Measurements from ENCODE around the gene HDAC4.

HDAC4 gene

DNA sequence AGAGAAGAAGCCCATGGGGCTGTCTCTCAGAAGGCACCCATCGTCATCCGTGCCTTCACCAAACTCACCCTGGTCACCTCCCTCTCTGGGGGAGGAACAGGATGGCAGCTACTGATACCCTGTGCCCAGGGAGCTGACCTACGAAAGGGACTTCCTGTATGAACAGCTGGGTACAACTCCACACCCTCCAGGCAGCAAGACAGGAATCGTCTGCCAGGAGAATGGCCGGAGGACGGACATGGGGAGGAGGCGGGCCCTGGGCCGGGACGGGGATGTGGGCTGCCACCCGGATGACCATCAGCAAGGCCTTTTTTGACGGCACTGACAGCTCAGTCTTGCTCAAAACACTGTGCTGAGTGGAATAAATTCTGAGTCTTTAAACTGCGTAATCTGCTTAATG lies 243.6 kb downstream of the HDAC4 start:
- Histone ChIP-seq H3K9ac (ENCODE audit: low read depth, low read length) (no peak overlapping the region), H3K4me1 (ENCODE audit: control insufficient read depth, insufficient read depth, low read length) (no peaks in the 10 kb centered on the region), H3K4me3 (ENCODE audit: low read depth, low read length) (no peak overlapping the region), H3K9me3 (ENCODE audit: control insufficient read depth, insufficient read depth, low read length) (no peaks in the 10 kb centered on the region), H3K36me3 (ENCODE audit: control insufficient read depth, insufficient read depth, low read length) (peaks cover 22% of the 10 kb centered on the region), H3K27me3 (ENCODE audit: control insufficient read depth, insufficient read depth, low read length) (no peaks in the 10 kb centered on the region)

DNA sequence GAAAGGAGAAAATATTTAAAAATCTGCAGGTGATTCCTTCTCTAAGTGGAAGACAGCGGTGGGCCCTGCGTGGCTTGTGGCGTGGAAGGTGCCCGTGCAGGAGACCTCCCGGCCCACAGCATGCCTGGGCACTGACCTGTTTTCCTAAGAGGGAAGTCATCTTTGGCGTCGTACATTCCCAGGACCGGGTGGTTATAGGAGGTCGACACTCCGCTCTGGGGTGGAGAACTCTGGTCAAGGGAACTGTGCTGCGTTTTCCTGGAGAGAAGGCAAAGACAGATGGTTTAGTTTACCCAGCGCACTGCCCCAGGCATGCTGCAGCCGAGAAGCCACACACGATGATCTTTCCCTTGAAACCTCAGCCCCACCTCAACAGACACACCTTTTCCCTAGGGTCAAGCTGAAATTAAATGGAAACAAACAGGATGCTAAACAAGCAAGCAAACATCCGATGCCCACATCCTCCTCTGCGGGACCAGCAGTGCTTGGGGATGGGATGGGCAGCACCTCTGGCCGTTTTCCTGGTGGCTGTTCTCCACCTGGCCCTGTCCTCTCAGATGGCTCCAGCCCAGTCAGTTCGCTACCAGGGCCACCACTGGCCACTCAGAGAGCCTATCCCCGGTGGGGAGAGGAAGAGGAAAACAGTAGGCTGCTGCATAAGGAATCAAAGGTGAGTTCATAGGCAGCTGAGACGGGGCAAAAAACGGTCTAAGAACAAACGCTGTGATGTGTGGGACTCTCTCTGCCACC lies 244.1 kb downstream of the HDAC4 start:
- Histone ChIP-seq H3K4me3 (ENCODE audit: low read depth, low read length) (no peak overlapping the region), H3K4me1 (ENCODE audit: control insufficient read depth, insufficient read depth, low read length) (no peaks in the 10 kb centered on the region), H3K36me3 (ENCODE audit: control insufficient read depth, insufficient read depth, low read length) (peaks cover 22% of the 10 kb centered on the region), H3K27me3 (ENCODE audit: control insufficient read depth, insufficient read depth, low read length) (no peaks in the 10 kb centered on the region), H3K9ac (ENCODE audit: low read depth, low read length) (no peak overlapping the region), H3K9me3 (ENCODE audit: control insufficient read depth, insufficient read depth, low read length) (no peaks in the 10 kb centered on the region)

DNA sequence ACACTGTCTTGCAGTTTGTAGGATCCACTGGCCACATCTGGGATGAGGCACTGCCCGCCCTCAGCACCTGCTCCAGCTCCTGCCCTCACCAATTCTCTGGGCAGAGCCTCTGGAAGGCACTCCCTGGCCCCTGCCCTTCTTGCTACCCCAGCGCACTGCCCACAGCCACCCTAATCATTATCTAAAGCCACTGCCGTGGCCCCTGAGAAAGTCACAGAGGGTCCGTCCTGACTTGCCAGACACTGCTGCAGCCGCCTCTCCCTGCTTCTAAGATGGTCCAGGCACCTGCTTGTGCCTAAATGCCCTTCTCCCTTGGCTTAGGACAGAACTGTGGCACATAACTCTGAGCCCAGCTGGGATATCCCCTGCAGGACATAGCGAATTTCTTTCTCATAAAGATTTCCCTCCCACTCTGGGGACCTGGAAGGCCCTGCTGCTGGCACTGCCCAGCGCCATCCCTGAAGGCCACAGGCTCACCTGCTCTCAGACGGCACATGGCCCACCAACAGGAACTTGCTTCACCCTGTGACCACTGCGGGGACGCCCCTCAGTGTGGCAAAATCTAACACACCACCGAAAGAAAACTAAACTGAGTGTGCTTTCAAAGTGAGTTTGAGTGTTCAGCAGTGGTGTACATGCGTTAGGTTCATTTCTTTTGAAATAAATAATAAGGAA lies 244.9 kb downstream of the HDAC4 start:
- H3K9ac ChIP-seq (ENCODE audit: low read depth, low read length) = no peak overlapping the region
- H3K36me3 ChIP-seq (ENCODE audit: control insufficient read depth, insufficient read depth, low read length) = peaks cover 22% of the 10 kb centered on the region
- H3K4me3 ChIP-seq (ENCODE audit: low read depth, low read length) = no peak overlapping the region
- no peaks in the 10 kb centered on the region for H3K4me1 ChIP-seq (ENCODE audit: control insufficient read depth, insufficient read depth, low read length)
- H3K9me3 ChIP-seq (ENCODE audit: control insufficient read depth, insufficient read depth, low read length) = no peaks in the 10 kb centered on the region
- H3K27me3 ChIP-seq (ENCODE audit: control insufficient read depth, insufficient read depth, low read length) = no peaks in the 10 kb centered on the region

DNA sequence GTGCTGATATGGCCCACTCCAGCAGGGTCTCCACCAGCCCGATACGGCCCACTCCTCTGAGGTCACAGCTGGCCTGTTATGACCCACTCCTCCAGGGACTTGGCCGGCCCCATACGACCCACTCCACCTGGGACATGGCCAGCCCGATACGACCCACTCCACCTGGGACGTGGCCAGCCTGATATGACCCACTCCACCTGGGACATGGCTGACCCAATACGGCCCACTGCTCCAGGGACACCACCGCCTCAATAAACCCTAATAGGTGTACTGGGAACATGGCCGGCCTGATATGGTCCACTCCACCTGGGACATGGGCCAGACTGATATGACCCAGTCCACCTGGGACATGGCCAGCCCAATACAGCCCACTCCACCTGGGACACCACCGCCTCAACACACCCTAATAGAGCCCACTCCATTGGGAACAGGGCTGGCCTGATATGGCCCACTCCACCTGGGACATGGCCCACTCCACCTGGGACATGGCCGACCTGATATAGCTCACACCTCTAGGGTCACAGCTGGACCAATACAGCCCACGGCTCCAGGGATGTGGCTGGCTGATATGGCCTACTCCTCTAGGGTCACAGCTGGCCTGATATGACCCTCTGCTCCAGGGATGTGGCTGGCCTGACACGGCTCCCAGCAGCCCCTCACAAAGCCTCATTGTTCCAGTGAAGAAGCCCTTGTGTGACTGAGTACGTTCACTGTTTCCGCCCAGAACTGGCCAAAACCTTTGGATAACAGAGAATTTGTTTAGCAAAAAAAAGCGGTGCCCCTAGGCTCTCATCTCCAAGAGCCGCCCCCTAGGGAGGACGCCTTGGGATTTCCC lies 245.6 kb downstream of the HDAC4 start:
- H3K4me1 ChIP-seq (ENCODE audit: control insufficient read depth, insufficient read depth, low read length) = no peaks in the 10 kb centered on the region
- no peaks in the 10 kb centered on the region for H3K9me3 ChIP-seq (ENCODE audit: control insufficient read depth, insufficient read depth, low read length)

DNA sequence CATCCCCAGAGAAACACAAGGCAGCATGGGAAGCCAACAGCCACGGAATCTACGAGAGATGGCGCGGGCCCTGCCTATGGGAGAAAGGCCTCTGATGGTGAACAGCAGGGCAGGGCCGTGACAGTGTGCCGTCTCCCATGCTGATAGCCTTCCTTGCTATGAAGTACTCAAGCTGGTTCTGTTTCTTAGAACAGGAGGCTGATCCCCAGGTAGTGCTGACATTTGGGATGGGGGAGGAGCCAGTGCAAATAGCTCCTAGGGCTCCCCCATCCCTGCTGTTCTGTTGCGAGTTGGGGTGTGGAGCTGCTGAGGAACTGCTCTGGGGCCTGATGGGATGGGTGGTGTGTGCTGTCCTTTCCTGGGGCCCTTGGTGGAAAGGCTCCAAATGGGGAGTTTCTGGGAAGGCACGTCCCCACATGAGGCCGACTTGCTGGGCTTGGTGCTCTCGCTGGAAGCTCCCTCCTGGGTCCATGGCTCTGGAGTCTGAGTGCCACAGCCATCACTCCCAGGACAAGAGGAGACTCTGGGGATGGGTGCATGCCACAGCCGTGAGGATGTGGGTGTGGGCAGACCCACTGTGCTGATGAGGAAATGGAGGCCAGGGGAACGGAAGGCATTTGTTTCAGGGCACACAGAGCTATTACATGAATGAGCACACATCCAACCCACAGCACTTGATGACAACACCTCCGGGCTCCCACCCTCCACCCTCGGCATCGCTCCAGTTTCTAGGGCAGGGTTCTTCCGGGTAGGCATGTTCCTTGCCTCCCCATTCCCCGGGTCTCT lies 246.8 kb downstream of the HDAC4 start:
- no peaks in the 10 kb centered on the region for H3K9me3 ChIP-seq (ENCODE audit: control insufficient read depth, insufficient read depth, low read length)
- no peaks in the 10 kb centered on the region for H3K4me1 ChIP-seq (ENCODE audit: control insufficient read depth, insufficient read depth, low read length)
- no peak overlapping the region for H3K4me3 ChIP-seq (ENCODE audit: low read depth, low read length)
- H3K36me3 ChIP-seq (ENCODE audit: control insufficient read depth, insufficient read depth, low read length) = peaks cover 26% of the 10 kb centered on the region
- no peaks in the 10 kb centered on the region for H3K27me3 ChIP-seq (ENCODE audit: control insufficient read depth, insufficient read depth, low read length)
- H3K9ac ChIP-seq (ENCODE audit: low read depth, low read length) = no peak overlapping the region

More for the DNA sequence above, 245.6 kb downstream of the HDAC4 start:
- no peak overlapping the region for H3K4me3 ChIP-seq (ENCODE audit: low read depth, low read length)
- peaks cover 22% of the 10 kb centered on the region for H3K36me3 ChIP-seq (ENCODE audit: control insufficient read depth, insufficient read depth, low read length)
- no peaks in the 10 kb centered on the region for H3K27me3 ChIP-seq (ENCODE audit: control insufficient read depth, insufficient read depth, low read length)
- H3K9ac ChIP-seq (ENCODE audit: low read depth, low read length) = no peak overlapping the region

DNA sequence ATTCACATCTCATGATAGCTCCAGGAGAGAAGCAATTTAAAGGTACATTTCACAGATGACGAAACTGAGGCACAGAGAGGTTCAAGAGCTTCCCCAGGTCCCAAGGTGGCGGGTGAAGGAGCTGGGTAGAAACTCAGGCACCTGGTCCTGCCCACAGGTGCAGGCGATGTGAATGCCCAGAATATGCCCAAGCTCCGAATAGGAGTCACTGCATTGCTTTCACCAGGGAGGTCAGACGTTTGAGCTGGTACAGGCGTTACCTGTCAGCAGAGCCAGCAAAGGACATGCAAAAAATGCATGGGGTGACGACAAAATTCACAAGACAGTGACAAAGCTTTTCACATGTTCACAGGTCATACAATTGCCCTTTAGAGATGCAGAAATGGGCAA lies 247.9 kb downstream of the HDAC4 start:
- H3K9ac ChIP-seq (ENCODE audit: low read depth, low read length) = no peak overlapping the region
- H3K4me1 ChIP-seq (ENCODE audit: control insufficient read depth, insufficient read depth, low read length) = no peaks in the 10 kb centered on the region
- H3K27me3 ChIP-seq (ENCODE audit: control insufficient read depth, insufficient read depth, low read length) = no peaks in the 10 kb centered on the region
- no peaks in the 10 kb centered on the region for H3K9me3 ChIP-seq (ENCODE audit: control insufficient read depth, insufficient read depth, low read length)
- peaks cover 26% of the 10 kb centered on the region for H3K36me3 ChIP-seq (ENCODE audit: control insufficient read depth, insufficient read depth, low read length)
- H3K4me3 ChIP-seq (ENCODE audit: low read depth, low read length) = no peak overlapping the region

DNA sequence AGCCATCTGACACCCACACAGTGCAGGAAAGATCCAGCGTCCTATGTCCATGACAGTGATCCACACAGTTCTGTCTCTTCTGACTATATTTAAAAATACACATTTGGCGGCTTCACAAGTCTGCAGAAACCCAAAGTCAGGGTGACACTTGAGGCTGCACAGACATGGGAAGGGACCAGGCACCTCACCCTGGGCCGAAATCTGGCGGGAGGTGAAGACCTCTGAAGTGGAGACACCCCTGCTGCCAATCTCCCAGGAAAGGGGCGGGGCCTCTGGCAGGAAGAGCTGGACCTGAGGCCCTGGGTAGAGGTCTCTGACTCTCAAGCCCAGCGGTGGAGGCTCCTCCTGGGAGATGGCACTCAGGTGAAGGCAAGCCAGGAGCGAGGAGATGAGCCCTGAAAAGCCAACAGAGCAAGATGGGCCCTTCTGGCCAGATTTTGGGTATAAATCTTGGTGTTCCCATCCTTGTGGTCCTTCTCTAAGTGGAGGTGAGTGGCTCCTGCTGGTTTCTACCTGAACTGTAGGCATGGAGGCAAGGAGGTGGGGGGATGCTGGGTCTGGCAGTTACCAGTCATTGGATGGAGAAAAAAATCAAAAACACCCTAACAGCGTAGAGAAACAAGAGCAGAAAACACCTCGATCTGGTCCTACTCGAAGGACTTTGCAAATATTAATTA lies 248.4 kb downstream of the HDAC4 start:
- peaks cover 26% of the 10 kb centered on the region for H3K36me3 ChIP-seq (ENCODE audit: control insufficient read depth, insufficient read depth, low read length)

DNA sequence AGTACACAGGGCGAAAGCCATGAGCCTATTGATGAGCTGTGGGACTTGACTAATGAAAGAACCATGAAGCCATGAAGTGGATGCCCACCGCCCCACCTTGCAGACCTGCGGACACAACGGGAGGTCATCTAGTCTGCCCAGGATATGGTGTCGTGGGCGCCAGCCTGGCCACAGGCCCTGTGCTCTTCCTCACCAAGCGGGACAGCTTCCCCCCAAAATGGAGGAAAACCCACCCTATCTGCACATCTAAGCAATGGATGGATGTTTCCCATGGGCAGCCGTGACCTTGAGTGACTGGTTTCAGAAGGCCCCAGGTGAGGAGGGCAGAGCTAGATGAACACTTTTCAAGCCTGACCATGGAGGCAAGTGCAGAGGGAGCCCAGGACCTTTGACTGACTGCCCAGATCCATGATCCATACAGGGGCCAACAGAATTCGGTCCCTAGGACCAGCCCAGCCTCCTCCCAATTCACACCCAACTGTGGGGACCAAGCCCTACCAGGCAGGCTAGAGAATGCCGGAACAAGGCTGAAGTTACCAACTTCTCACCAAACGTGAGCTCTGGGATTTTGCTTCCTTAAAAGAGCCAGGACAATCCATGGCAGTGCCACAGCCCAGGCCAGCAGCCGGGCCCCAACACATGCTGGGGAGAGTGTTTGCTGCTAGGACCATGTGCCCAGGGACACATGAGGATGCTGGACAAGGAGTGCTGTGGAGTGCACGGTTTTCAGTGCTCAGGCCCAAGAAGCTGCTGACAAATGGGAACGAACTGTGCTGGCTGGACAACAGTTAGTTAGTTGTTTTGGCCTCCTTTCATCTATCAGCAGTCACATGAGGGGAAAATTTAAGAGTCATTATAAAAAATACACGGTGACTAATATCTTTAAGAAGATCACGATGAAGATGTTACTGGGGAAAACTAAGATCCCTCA lies 249.4 kb downstream of the HDAC4 start:
- Histone ChIP-seq H3K27me3 (ENCODE audit: control insufficient read depth, insufficient read depth, low read length) (no peaks in the 10 kb centered on the region), H3K9me3 (ENCODE audit: control insufficient read depth, insufficient read depth, low read length) (no peaks in the 10 kb centered on the region), H3K4me1 (ENCODE audit: control insufficient read depth, insufficient read depth, low read length) (no peaks in the 10 kb centered on the region), H3K4me3 (ENCODE audit: low read depth, low read length) (no peak overlapping the region), H3K36me3 (ENCODE audit: control insufficient read depth, insufficient read depth, low read length) (peaks cover 23% of the 10 kb centered on the region), H3K9ac (ENCODE audit: low read depth, low read length) (no peak overlapping the region)

More for the DNA sequence above, 248.4 kb downstream of the HDAC4 start:
- H3K27me3 ChIP-seq (ENCODE audit: control insufficient read depth, insufficient read depth, low read length) = no peaks in the 10 kb centered on the region
- no peak overlapping the region for H3K4me3 ChIP-seq (ENCODE audit: low read depth, low read length)
- H3K4me1 ChIP-seq (ENCODE audit: control insufficient read depth, insufficient read depth, low read length) = no peaks in the 10 kb centered on the region
- no peaks in the 10 kb centered on the region for H3K9me3 ChIP-seq (ENCODE audit: control insufficient read depth, insufficient read depth, low read length)
- H3K9ac ChIP-seq (ENCODE audit: low read depth, low read length) = no peak overlapping the region

DNA sequence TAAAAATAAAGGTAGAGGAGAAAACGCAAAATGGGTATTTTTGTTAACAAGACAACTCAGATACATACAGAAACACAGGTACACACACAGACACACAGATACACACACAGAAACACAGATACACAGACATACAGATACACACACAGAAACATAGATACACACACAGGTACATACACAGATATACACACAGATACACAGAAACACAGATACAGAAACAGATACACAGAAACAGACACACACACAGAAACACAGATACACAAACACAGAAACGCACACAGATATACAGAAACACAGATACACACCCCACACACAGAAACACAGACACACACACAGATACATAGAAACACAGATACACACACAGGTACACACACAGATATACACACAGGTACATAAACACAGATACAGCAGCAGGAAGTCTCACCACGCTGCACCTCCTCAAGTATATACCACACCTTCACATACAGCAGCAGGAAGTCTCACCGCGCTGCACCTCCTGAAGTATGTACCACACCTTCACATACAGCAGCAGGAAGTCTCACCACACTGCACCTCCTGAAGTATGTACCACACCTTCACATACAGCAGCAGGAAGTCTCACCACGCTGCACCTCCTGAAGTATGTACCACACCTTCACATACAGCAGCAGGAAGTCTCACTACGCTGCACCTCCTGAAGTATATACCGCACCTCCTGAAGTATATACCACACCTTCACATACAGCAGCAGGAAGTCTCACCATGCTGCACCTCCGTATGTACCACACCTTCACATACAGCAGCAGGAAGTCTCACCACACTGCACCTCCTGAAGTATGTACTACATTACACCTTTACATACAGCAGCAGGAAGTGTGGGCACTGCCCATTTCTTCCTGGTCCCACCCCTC lies 250.5 kb downstream of the HDAC4 start:
- Histone ChIP-seq H3K9me3 (ENCODE audit: control insufficient read depth, insufficient read depth, low read length) (no peaks in the 10 kb centered on the region), H3K4me3 (ENCODE audit: low read depth, low read length) (no peak overlapping the region), H3K4me1 (ENCODE audit: control insufficient read depth, insufficient read depth, low read length) (no peaks in the 10 kb centered on the region), H3K27me3 (ENCODE audit: control insufficient read depth, insufficient read depth, low read length) (no peaks in the 10 kb centered on the region), H3K9ac (ENCODE audit: low read depth, low read length) (no peak overlapping the region), H3K36me3 (ENCODE audit: control insufficient read depth, insufficient read depth, low read length) (peaks cover 16% of the 10 kb centered on the region)

All from iPS-15b (cell line).